ENCODE data around the gene ADGRL3. TPM values are rescaled to one million over a fixed set of nuclear protein-coding genes. Genes with fewer than 3 reads are reported as not detected.
"Not testable (repeated sequence)": the region's sequence is repeated elsewhere in the genome, so short reads cannot be mapped to it uniquely, and the experiment has no call there.

Gene ADGRL3
- polyA plus RNA-seq, 1 donor: 31.1 TPM

DNA sequence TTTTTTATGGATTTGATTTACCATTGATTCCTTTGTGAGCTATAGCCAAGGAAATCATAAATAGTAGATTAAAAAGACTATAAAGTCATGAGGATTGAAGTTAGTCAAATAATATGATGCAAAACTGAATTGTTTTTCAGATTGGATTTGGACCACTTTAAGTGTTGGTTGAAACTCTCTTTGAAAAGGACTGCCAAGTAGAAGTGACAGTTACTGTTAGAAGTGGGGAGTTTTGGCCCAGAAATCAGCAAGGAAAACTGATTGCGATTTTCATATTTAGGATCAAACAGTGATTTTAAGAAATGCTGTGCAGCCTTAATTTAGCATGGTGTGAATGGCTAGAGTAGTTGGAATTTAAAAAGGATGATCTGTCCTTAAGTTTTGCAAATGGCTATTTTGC is 4.9 kb downstream of the ADGRL3 start:
- DNase-seq: no peak

DNA sequence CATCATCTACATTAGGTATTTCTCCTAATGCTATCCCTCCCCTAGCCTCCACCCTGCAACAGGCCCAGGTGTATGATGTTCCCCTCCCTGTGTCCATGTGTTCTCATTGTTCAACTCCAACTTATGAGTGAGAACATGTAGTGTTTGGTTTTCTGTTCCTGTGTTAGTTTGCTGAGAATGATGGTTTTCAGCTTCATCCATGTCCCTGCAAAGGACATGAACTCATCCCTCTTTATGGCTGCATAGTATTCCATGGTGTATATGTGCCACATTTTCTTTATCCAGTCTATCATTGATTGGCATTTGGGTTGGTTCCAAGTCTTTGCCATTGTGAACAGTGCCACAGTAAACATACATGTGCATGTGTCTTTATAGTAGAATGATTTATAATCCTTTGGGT is 7.0 kb downstream of the ADGRL3 start:
- DNase-seq: not testable (repeated sequence)

DNA sequence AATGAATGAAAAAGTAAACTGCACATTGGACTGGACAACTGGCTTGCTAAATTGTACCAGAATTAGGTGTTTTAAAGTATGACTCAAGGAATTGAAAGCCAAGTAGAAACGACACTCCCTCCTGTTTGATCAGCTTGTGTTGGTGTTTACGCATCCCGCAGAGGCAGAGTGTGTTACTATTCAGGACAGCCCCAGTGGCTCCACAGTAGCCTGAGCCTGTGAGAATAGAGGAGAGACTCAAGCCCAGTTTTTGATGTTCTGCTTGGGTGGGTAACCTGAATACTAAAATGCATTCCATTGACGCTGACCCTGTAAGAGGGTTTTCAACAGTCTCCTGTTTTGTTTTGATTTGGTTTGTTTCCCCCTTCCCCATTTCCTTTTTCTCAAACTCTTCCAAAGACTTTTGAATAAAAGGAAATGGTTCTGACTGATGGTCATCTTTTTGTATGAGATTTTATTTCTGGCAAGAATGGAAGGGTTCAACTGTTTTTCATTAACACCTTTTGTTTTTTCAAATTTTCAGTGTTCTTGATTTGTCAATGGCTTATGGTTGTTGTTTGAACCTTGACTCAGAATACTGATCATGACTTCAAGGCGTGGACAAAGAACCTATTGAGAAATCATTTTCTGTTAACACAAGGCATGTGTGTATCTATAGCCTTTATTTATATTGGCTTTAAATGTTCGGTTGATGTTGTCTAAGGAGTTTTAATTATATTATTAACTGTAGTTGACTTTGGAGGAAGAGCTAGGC is 10.2 kb downstream of the ADGRL3 start:
- no peak for DNase-seq

DNA sequence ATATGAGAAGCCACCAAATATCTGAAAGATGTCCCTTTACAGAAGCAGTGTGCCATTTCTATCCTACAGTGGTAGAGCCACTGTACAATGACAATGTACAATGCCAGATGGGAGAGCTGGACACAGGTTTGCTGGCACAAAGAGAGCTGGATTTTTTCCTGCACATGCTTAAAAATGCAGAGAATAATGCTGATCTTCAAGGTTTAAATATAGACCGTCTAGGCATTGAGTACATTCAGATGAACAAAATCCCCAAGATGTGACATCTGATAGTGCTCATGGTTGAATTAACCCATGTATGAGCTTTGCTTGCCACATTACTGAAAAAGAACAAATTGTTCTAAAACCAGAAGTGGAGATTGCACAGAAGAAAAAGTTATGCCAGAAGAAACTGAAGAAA is 11.7 kb downstream of the ADGRL3 start:
- no peak for DNase-seq

DNA sequence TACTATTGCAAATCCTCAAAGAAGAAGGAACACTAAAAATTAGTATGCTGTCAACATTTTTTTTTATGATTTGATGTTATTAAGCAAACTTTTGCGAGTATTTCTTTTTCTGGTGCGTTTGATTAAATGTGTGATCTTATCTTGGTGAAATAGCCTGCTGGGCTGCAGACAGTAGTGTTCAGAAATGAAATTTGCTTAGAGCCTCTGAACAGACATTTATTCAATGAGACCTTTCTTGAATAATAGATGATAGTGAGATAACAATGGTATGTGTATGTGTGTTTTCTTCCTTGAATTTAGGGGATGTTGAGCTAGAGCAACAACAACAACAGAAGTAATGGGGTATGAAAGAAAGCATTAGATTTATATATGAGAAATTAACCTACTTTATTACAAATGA is 12.7 kb downstream of the ADGRL3 start:
- DNase-seq: no peak

DNA sequence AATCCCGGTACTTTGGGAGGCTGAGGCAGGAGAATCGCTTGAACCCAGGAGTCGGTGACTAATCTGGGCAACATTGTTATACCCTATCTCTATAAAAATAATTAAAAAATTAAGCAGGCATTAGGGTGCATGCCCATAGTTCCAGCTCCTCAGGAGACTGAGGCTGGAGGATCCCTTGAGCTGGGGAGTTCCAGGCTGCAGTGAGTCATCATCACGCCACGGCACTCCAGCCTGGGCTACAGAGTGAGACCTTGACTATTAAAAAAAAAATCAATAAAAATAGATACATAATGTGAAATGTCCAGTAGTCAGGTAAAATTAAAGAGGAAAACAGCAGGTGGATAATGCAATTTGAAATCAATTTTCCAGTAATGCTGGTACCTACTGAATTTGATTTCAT is 14.6 kb downstream of the ADGRL3 start:
- no peak for DNase-seq

DNA sequence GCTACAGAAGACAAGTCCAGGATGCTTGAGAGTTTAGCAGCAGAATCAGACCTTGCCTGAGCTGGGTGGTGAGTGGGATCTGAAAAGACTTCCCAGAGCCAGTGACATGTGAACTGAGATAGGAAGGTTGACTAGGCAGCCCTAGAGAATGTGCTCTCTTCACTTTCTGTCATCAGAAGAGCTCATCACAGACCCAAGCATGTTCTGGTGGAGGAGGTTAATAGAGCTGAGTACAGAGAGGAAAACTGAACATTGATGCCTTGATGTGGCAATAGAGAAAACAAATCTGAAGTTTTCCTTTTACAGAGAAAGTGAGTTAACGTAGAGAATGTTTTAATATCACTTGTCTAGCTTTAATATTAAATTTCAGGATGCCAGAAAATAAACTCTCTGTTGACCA is 17.1 kb downstream of the ADGRL3 start:
- DNase-seq: no peak

DNA sequence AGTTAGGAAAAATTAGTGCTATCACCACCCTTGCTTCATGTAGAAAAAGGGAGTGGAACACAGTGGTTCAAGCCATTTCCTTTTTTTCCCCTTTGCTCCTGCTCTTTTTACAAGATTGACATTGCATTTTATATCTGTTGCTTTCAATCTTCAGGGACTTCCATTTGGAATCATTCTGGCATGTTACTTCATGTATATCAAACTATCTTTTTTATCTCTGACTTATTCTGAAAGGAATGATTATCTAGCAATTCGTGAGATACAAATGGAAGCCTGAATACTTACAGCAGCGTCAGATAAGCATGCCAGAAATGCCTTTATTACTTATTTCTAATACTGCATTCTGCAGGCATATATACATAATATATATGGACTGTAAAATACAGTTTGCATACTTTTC is 20.4 kb downstream of the ADGRL3 start:
- DNase-seq: no peak

DNA sequence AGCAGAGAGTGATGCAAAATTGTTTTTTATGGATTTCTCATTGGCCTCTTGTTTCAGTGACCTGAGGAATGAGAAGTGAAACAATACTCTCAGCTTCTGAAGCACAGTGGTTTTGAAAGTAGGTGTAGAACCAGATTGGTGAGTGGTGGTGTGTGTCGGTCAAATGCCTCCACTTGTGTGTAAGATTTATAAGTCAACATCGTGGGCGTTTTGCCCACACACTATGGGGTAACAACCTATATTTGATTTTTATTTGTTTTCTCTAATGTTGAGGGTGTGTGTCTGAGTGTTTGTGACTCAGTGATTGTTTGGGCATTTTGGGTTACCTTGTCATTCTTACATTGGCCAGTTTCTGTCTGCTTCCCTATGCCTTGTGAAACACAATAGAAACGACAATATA is 23.3 kb downstream of the ADGRL3 start:
- no peak for DNase-seq

DNA sequence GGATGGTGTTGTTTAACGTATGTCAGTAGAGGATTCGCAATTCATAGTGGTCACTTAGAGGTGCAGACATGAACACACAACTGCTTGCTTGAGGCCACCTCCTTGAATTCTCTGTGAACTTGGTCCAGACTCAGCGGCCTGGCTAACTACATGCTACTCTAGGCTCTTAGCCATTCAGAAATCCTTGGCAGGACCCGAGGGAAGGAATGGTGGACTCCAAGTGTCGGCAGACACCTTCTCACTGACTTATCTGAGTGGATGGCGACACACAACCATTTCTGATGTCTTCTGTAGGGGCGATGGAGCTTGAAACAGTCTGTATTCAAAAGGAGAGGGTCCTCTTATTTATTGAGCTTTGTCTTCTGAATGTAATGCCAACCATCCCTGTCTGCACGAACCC is 24.4 kb downstream of the ADGRL3 start:
- no peak for DNase-seq

DNA sequence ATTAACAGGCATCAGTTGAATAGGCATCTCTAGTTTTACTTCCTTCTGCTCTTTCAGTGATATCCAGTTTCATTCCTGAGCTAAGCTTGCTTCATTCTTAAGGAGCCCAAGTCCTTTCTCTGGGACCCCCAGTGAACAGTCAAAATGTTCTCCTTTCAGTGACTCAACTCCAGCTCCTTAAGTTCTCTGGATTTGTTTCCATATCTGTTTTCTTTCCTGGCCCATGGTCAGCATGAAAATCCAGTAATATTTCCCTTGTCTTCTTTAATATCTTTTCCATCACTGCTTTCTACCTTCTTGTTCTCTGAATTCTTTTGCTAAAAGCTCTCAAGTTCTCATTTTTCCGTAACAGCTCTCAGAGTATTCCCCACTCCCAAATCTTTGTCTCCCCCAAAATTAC is 25.5 kb downstream of the ADGRL3 start:
- DNase-seq: no peak

DNA sequence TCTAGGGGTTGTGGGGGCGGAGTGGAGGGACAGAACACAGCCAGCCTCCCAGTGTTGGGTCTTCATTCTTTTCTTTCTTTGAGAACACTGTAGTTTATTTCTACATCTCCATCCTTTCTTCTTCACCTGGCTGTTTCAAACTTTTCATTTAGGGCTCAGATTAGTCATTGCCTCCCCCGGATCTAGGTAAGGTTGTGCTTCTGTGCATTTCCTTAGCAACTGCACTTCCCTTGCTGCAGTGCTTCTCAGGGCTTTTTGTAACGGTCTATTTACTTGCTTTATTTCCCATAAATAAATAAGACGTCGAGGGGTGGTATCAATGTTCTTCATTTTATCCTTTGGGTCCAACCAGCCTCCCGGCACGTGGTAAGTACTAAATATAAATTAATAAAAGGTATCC is 31.3 kb downstream of the ADGRL3 start:
- DNase-seq: no peak

DNA sequence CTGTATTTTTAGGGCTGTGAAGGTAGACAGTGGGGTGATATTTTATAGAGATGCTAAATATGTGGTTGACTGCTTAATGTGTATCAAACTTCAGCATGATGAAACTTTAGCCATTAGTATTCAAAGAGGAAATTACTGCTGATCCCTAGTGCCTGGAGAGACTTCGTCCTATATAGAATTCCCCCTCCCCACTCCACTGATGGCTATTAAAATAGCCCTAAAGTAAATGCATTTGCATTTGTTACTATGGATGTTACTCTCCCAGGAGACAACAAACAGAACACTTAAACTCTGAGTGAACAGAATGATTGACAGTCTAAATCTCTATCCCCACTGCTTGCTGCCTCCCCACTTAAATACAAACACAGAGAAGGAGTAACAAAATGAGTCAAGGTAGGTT is 39.1 kb downstream of the ADGRL3 start:
- DNase-seq: no peak

DNA sequence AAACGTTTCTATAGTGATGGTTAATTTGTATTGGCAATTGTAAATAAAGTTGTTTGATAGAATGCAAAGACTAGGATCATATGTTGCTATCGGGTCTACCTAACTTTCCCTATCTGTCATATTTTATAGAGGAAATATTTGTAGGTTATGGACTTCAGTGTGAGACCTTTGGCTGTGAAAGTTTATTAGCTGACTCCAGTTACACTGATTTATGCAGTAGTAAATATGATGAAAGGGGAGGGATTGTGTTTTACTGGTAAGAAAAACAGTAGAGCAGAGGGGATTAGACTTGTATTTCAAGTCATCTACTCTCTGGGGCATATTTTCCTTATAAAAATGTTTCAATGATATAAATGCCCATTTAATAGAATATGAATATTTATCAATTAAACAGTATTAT is 43.8 kb downstream of the ADGRL3 start:
- peak; percentile 39 for DNase-seq

DNA sequence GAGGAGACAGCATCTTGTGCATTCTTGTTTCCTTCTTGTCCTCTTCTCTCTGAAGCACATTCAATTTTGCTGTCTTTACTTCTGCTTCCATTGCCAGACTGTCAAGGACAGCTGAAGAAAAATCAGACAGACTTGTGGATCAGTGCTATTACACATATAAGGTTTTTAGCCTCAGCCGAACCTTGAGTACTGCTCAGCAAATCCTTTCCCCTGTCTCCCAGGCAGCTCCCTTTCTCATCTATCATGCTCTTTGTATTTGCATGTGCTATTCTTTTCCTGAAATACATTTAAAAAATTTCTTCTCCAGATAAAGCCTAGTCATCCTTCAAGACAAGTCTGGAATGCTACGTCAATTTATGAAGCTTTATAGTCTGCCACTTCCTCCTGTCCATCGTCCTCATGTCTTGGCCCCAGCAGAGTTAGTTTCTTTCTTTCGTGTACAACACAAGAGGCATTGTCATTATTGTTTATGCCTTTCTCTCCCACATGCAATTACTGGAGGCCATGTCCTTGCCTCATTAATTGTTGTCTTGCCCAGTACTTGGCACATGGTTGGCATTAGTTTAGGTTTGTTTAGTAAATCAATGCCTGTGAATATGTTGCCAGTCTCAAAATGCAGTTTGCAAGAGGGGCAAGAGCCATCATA is 45.1 kb downstream of the ADGRL3 start:
- peak; percentile 24 for DNase-seq

DNA sequence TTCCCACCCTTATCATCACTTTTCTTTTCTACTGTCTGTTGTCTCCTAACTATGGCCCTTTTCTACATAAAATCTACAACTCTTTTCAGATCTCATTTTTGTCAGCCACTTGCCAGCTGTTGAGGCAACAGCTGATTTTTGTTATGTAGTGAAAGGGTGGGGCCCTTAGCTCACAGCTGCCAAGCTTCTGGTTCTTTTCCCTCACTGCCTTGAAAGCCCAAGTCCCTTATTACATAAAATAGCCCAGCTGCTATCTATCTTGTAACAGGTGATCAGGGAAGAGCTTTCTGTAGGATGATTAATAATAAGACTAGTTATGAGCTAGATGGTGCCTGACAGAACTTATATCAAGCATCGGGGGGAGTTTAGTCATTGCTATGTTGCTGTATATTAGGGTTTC is 45.9 kb downstream of the ADGRL3 start:
- no peak for DNase-seq

DNA sequence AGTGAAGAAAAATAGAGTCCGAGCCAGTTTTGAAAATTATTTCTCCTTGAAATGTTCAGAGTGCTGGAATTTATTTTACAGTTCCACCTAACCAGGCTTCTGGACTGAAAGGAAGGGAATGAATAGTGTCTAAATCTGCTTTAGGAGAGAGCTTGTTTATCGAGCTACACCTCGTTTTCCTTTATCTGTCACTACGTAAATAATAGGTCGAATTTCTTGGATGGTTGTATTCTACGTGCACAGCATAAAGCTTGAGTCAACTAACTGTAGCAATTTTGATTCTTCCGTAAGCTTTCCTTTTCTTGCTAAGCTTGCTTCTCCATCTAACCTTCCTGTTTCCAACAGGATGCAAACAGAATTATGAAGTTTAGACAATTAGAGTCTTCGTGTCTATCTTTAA is 48.6 kb downstream of the ADGRL3 start:
- DNase-seq: no peak

DNA sequence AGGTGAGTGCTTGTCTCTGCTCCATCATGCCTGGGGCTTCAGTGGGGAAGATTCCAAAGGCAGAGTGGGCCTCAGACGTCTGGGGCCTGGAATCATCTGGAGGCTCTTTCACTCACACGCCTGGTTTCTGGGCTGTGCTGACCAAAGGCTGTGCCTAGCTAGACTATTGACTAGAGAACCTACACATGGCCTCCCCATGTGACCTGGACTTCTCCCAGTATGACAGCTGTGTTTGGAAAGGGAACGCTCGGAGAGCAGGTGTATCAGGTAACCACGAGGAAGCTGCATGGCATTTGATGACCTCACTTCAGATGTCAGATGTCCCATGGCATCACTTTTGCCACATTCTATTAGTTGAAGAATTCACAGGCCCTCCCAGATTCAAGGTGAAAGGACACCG is 51.0 kb downstream of the ADGRL3 start:
- no peak for DNase-seq

DNA sequence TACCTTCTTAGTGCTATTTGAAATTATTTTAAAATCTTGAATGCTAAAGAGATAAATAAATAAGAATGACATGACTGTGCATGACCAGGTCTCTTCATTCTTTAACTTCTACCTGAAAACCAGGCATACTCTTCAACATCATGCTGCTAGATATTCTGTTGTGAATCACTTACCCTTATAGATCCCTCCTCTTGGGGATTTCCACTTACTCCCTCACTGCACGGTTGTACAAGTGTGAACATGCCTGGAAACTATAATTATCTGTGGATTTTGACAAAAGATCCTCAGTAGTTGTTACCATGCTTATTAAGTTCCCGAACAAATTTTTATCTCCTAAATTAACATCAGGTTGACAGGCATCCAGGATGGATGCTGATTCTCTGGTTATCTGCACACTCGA is 54.3 kb downstream of the ADGRL3 start:
- no peak for DNase-seq

DNA sequence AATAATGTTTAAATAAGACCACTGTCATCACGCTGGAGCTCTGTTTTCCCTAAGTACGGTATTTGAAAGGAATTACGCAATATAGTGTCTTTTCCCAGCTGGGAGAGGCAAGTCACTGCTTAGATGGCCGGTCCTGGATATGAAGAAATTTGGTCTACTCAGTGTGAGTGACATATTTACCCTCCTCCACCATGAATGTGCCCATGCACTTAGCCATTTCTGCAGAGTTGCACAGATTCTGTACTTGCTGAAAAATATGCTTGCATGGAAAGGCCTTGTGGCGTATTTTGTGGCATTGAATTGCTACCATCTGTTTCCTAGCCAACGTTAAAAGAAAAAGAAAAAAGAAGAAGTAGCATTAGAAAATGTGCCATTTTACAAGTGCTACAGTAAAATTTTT is 73.1 kb downstream of the ADGRL3 start:
- DNase-seq: no peak

DNA sequence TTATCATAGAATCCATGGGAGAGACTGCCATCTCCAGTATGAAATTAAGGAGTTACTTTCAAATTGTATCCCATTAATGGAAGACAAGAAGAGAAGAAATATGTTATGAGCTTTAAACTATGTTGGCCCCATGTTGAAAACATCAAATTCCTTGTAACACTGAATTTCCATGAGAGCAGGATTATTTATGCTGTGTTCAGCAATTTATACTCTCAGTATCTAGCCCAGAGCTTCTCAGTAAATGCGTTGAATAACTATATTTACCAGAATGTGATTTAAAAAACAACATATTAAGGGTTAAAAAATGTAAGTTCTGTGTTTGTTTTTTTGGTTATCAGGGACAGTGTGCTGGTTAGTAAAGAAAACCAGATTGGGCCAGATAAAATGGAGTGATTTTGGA is 74.2 kb downstream of the ADGRL3 start:
- DNase-seq: no peak

DNA sequence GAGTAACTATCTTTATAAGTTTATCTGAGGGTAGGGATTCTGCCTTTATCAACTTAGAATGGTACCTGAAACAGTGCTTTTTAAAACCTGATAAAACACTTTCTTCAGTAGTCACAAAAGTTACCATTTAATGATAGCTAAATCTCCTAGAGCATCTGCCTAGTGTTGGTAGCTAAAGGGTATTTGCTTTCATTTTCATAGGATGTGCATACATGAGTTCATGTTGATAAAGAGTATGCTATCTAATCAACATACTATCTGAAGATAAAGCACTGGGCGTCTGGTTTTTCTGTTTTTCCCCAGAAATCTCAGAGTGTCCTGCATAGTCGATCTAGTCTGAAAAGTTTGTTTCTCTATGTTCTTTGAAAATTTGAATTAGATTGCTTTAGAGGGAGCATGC is 75.1 kb downstream of the ADGRL3 start:
- no peak for DNase-seq

DNA sequence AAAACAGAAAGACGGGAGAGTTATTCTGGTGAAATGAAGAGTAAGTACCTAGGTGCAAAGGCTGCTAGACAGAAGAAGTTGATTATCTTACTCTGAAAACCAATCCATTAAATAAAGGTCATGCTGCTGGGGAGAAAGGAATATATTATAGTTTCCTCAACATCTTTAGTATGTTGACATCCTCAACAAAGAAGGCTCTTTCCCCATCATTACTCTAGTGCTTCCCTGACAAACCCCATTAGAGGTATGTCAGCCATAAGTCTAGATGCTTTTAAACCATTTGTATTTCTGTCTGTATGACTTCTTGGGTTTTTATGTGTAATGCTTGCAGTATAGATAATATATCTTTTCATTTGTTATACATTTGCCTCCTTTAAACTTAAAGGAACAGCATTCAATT is 75.9 kb downstream of the ADGRL3 start:
- DNase-seq: no peak

All from left kidney (tissue), 2 donors.